Stimulated activated CD4-positive, alpha-beta T cell treated with anti-CD3 and anti-CD28 coated beads, Interleukin-12 subunit alpha, Interleukin-12 subunit beta, amount 100 ng/mL, for 48 hours (primary cell): Measurements from ENCODE around the gene ZKSCAN3.
"Not testable (repeated sequence)": the region's sequence is repeated elsewhere in the genome, so short reads cannot be mapped to it uniquely, and the experiment has no call there.

Experiments
- DNase-seq, 3 donors: peaks; one replicate each; pipeline ENCODE4 v3.0.0-alpha.2; 2020; ENCODE audit warnings: low read depth in 2 of 3, low spot score in 1 of 3

ZKSCAN3 gene

GRCh38 chr6:28371706-28372451 lies 22.1 kb downstream of the ZKSCAN3 start:
- no peak for DNase-seq

GRCh38 chr6:28373925-28374324 lies 24.2 kb downstream of the ZKSCAN3 start:
- DNase-seq = no peak

GRCh38 chr6:28377879-28378278 lies 28.1 kb downstream of the ZKSCAN3 start:
- no peak for DNase-seq

- DNase-seq = no peak
Observed at GRCh38 chr6:28378644-28379043, 28.9 kb downstream of the ZKSCAN3 start.

- DNase-seq = no peak
Observed at GRCh38 chr6:28380381-28380780, 30.6 kb downstream of the ZKSCAN3 start.

GRCh38 chr6:28383235-28384142 lies 33.7 kb downstream of the ZKSCAN3 start:
- DNase-seq = peak in 2 of 3 donors; percentile 8 to 16

- DNase-seq = no peak
Observed at GRCh38 chr6:28384143-28384533, 34.4 kb downstream of the ZKSCAN3 start.

- no peak for DNase-seq
Observed at GRCh38 chr6:28390688-28391087, 40.9 kb downstream of the ZKSCAN3 start.

GRCh38 chr6:28393912-28394662 lies 44.3 kb downstream of the ZKSCAN3 start:
- no peak for DNase-seq

GRCh38 chr6:28395918-28396317 lies 46.2 kb downstream of the ZKSCAN3 start:
- DNase-seq = no peak

- DNase-seq = peak; percentile 74 to 80 (median 77)
Observed at GRCh38 chr6:28399350-28400121, 49.8 kb downstream of the ZKSCAN3 start, which contains the start of gene ZSCAN12. Gene ZSCAN12, minus strand, starts transcription at chr6:28399747. Its CDS starts 1,342 bp downstream, at chr6:28398405.

GRCh38 chr6:28400122-28400451 lies 50.3 kb downstream of the ZKSCAN3 start:
- no peak for DNase-seq

GRCh38 chr6:28401172-28401571 lies 51.4 kb downstream of the ZKSCAN3 start:
- no peak for DNase-seq

GRCh38 chr6:28402197-28402596 lies 52.5 kb downstream of the ZKSCAN3 start:
- no peak for DNase-seq

GRCh38 chr6:28403923-28404322 lies 54.2 kb downstream of the ZKSCAN3 start:
- not testable (repeated sequence) for DNase-seq

- no peak for DNase-seq
Observed at GRCh38 chr6:28407401-28407800, 57.7 kb downstream of the ZKSCAN3 start.

GRCh38 chr6:28408076-28408802 lies 58.5 kb downstream of the ZKSCAN3 start:
- DNase-seq = peak in 1 of 3 donors; percentile 20

- DNase-seq = no peak
Observed at GRCh38 chr6:28410767-28411166, 61.0 kb downstream of the ZKSCAN3 start.

- no peak for DNase-seq
Observed at GRCh38 chr6:28413681-28414080, 63.9 kb downstream of the ZKSCAN3 start.
